ENCODE results near the gene OMG.
"Not testable (repeated sequence)": the region's sequence is repeated elsewhere in the genome, so short reads cannot be mapped to it uniquely, and the experiment has no call there.

The OMG gene

DNA sequence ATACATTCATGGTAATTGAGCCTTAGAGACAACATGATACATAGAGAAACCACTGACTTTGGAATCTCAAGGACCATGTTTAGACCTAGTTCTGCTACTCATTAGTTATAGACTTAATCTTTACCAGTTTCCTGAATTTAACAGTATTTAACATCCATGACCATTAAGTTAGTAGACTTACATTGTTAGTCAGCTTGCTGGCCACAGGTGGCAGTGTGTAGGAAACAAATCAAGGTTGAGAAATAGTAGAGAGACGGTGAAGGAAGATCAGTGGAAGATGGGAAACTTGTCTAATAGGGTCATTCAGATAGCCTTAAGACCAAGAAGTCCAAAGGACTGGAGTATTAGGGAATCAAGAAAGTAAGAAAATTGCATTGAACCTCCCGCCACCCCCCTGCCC is 31.0 kb downstream of the OMG start:
- no peak for DNase-seq (ENCODE audit: low read depth in 1 of 2, low spot score in 1 of 2)

DNA sequence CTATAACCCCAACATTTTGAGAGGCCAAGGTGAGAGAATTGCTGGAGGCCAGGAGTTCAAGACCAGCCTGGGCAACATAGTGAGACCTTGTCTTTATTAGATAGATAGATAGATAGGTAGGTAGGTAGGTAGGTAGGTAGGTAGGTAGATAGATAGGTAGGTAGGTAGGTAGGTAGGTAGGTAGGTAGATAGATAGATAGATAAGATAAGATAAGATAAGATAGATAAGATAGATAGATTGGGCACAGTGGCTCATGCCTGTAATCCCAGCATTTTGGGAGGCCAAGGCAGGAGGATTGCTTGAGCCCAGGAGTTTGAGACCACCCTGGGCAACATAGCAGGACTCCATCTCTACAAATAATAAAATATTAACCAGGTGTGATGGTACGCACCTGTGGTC is 34.1 kb downstream of the OMG start:
- DNase-seq (ENCODE audit: low read depth in 1 of 2, low spot score in 1 of 2): not testable (repeated sequence)

DNA sequence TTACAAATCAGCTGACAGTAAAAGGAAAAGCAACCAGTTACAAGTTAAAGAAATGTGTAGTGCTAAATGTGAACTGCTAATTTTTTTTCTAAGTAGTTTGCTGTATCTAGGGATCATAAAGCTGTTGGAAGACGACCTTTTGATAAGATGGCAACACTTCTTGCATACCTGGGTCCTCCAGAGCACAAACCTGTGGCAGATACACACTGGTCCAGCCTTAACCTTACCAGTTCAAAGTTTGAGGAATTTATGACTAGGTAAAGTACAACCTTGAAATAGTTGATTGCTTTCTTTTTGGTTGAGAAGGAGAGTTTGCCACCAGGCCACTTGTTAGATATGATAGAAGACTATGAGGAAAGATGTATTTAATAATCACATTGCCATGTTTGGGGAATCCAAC is 35.4 kb downstream of the OMG start:
- DNase-seq (ENCODE audit: low read depth in 1 of 2, low spot score in 1 of 2): no peak

DNA sequence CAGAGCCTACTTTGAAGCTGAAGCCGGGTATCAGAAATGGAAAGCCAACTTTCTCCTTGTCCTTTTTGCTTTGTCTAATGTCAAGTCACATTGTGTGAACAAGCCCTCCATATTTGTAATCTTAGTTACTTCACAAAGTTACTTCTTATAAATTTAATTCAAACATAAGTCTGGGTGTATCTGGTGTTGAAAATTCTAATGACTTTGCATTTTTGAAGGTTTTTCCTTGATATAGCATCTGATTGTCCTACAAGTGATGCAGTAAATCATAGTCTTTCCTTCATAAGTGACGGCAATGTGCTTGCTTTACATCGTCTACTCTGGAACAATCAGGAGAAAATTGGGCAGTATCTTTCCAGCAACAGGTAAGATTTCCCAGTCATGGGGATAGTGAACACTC is 36.9 kb downstream of the OMG start:
- DNase-seq (ENCODE audit: low read depth in 1 of 2, low spot score in 1 of 2): no peak

DNA sequence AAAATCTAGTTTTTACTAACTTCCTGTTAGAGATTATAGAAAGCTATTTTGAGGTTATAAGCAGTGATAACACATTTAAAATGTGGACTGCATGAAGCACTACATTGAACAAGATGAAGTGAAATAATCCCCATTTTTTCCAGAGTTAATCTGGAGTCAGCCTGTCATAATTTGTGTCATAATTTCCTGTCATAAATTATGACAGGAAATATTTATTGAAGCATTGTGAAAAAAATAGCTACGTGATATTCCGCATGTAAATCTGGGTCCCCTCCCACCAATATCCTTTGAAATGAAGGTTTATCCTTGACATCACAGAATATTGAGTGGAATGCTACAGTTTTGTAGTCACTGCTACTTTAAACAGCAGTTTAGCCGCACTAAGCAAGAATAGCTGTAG is 40.1 kb downstream of the OMG start:
- no peak for DNase-seq (ENCODE audit: low read depth in 1 of 2, low spot score in 1 of 2)

DNA sequence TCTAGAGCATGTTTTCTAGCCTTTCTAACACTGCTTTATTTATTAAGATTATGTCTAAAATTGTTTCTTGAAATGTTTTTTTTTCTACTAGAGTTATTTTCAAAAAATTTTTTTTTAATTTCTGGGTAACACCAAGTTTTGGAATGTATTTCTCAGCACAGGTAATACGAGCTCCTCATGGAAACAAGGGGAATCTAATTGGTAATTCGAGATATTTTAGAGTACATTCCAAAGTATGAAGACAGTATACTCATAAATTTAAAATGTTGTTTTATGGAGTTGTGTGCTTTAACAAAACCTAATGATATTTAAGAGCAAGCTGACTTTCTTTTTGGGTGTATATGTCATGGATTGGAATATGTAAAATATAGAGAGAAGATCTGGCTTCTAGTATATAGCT is 42.4 kb downstream of the OMG start:
- DNase-seq (ENCODE audit: low read depth in 1 of 2, low spot score in 1 of 2): no peak

DNA sequence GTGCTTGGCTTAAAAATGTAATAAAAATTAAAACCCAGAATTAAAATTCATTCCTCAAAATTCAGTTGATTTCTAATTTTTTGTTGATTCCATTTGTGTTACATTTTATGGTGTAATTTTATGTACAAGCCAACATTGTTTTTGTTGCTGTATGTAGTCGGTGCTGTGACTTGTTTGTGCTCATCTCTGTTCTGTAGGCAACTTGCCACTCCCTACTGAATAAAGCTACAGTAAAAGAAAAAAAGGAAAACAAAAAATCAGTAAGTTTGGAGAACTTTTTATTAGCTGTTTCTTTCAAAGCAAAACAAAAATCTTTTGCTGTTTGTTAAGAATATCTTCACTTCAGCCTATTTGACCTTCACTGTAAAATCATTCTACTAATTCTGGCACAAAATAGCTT is 44.3 kb downstream of the OMG start:
- no peak for DNase-seq (ENCODE audit: low read depth in 1 of 2, low spot score in 1 of 2)

DNA sequence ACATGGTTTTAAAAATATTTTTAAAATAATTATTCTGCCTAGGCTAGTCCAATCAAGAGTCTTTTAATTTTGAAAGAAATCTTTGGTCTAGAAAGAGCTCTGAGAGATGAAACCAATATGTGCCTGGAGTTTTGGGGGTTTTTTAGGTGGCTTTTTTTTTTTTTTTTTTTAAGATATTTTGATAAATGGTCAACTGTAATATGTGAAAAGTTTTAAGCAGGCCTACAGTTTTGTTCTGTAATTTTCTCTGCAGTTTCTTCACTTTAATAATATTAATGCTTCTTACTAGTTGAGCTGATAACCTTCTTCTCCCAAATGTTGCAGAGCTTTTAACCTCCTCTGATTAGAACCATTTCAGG is 45.1 kb downstream of the OMG start:
- no peak for DNase-seq (ENCODE audit: low read depth in 1 of 2, low spot score in 1 of 2)

DNA sequence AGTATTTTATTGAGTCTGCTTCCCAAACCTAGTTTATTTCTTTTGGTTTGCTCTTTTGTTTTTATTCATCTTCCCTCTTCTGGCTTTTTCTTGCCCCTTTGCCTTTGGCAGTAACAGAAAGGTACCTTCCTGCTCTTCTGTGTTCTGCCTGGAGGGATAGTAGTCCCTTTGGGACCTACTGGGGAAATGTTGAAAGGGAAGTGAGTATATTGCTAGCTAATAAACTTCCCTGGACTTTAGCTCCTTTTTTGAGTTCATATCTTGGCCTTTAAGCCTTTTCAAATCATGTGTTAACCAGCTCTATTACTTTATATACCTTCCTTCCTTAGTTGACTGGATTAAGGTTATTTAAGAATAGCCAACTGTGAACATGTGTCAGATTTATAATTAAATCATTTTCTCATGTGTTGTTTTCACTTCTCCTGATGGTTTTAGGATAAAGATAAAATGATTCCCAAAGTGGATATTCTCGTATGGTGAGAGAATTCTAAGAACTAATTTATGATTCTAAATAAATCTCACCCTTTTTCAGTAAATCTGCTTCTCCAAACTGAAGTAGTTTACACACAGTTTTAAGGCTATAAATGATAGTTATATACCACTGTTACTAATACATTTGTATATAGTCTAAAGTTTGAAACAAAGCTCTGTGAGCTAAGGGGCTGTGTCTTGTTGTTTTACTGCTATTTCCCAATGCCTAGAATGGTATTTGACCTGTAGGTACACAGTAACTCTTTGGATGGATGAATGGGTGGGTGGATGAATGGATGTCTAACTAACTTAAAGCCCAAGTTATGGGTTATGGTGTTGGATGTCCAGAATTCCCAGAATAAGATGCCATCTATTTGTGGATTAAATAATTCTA is 45.7 kb downstream of the OMG start:
- DNase-seq (ENCODE audit: low read depth in 1 of 2, low spot score in 1 of 2): no peak

DNA sequence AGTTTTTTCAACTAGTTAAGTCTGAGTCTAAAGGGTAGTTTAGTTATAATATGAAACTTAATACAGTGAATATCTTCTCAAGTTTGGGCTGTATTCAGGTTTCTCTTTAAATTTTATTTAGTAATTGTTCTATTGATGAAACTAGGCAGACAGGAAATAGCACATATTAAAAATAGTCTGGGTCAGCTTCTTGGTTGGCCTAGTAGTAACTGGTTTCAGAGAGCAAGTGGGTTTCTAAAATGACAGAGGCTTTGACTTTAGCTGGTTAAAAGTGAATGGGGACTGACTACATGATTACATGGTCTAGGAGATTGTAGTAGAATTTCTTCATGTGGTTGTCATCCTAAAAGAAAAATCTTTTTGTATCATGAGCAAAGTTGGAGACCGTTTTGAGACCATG is 46.8 kb downstream of the OMG start:
- no peak for DNase-seq (ENCODE audit: low read depth in 1 of 2, low spot score in 1 of 2)

DNA sequence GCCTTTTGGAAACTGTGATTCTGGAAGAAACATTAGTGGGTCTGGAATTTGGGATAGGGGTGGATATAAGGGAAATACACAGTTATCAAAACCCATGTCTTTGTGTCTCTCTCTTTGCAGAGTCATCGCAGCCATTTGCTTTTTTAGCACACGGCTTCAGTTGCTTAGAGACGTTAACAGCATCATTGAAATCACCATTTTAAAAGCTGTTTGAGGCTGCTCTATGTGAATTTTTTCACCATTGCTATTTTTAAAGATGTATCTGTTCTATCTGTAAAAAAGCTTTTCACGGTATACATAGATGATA is 47.3 kb downstream of the OMG start:
- DNase-seq (ENCODE audit: low read depth in 1 of 2, low spot score in 1 of 2): no peak

DNA sequence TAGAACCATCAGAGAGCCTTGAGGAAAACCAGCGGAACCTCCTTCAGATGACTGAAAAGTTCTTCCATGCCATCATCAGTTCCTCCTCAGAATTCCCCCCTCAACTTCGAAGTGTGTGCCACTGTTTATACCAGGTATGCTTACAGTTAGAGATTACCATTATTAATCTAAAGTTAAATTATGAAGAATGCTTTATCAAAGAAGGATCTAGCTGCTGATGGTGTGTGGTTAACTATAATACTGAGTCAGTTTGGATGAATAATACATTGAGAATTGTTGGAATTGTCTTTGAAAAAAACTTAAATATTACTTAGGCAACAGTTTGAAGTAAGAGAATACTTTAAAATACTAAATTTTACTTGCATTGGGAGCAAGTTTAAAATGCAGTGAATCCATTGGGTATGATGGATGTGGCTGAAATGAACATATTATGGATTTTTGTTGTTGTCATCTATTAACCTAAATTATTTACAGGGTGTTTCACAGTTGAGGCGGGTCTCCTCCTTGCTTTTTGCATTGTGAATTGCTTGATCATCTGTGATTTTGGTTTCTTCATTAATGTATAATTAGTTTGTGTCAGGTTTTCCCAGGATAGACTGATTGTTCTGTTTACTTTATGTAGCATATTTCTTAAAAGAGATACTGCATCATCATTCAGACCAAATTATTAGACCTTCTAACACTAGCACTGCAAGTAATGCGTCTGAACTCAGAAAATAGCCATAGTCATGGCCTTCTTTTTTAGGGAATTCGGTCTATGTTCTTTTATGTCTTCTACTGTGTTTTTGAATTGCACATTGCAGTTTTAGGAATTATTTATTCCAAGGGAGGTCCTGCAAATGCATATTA is 47.8 kb downstream of the OMG start:
- DNase-seq (ENCODE audit: low read depth in 1 of 2, low spot score in 1 of 2): no peak
